ENCODE results near the gene TPH2. TPM values are rescaled to one million over a fixed set of nuclear protein-coding genes. Genes with fewer than 3 reads are reported as not detected.

TPH2 gene
- total RNA-seq, 1 experiment from 2014 or later, result not detected

- in situ Hi-C loops (cut with HindIII; ENCODE audit: low pct_unique_long_range_greater_than_20kb, low sequenced_read_pairs), result no loop called here
- DNase-seq (ENCODE audit: low read depth, low spot score), result no peak
Measured at GRCh38 chr12:72012874-72013273, 74.2 kb downstream of the TPH2 start.

DNA sequence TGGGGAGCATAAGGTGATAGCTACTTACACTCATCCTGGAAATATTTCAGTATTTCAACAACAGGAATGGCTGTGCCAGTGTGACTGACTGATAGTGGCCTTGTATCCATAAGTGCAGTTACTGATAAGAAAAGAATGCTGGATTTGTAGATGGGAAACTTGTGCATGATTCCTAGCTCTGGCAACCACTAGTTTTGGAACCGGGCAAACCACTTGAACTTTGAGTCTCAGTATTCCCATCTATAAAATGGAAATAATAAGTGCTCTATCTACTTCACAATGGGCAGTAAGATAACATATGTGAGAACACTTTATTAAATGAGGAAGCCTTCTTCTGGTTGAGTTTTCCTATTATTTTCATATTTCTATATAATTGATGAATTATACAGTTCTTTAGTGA lies 77.2 kb downstream of the TPH2 start:
- no peak for DNase-seq (ENCODE audit: low read depth, low spot score)
- in situ Hi-C loops (cut with HindIII; ENCODE audit: low pct_unique_long_range_greater_than_20kb, low sequenced_read_pairs), result no loop called here

GRCh38 chr12:72017054-72017651 lies 78.5 kb downstream of the TPH2 start:
- peak; percentile 84 for DNase-seq (ENCODE audit: low read depth, low spot score)
- in situ Hi-C loops (cut with HindIII; ENCODE audit: low pct_unique_long_range_greater_than_20kb, low sequenced_read_pairs), result no loop called here

GRCh38 chr12:72018036-72018435 lies 79.4 kb downstream of the TPH2 start:
- in situ Hi-C loops (cut with HindIII; ENCODE audit: low pct_unique_long_range_greater_than_20kb, low sequenced_read_pairs), result no loop called here

DNA sequence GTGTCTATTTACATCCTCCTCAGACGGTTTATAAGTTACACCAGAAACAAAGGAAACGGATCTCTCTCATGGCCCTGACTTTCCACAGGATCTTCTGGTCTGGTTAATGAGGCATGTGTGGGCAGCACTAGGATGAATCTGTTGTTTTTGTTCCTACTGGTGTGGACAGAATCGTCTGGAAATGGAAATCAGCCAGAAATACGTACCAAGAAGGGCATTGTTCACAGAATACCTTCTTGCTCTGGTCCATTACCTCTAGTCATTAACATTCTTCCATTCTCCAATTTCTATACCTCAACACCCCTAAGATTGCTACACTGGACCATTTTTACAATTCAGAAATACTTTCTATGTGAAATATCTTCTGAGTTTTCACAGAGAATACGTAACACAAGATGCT lies 86.0 kb downstream of the TPH2 start:
- in situ Hi-C loops (cut with HindIII; ENCODE audit: low pct_unique_long_range_greater_than_20kb, low sequenced_read_pairs), result no loop called here
- no peak for DNase-seq (ENCODE audit: low read depth, low spot score)

More at GRCh38 chr12:72018036-72018435, 79.4 kb downstream of the TPH2 start:
- DNase-seq (ENCODE audit: low read depth, low spot score), result no peak

- in situ Hi-C loops (cut with HindIII; ENCODE audit: low pct_unique_long_range_greater_than_20kb, low sequenced_read_pairs), result no loop called here
- no peak for DNase-seq (ENCODE audit: low read depth, low spot score)
Measured at GRCh38 chr12:72025524-72025923, 86.9 kb downstream of the TPH2 start.

GRCh38 chr12:72028966-72029365 lies 90.3 kb downstream of the TPH2 start:
- no peak for DNase-seq (ENCODE audit: low read depth, low spot score)
- in situ Hi-C loops (cut with HindIII; ENCODE audit: low pct_unique_long_range_greater_than_20kb, low sequenced_read_pairs), result no loop called here

DNA sequence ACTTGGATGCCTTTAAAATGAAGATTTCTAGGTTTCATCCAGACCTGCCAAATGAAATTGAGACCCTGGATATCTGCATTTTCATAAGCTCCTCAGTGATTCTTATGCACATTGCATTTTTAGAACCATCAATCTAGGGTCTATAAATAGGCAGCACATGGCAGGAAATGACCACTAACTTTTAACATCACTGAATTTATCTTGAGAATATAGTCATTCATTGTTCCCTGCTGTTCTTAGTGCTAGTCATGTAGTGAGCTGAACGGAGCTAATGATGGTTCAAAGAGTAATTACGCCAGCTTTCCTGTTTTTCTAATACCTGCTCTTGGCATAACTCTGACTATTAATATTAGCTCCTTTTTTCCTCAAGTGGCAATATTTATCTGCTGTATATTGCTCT lies 91.6 kb downstream of the TPH2 start:
- in situ Hi-C loops (cut with HindIII; ENCODE audit: low pct_unique_long_range_greater_than_20kb, low sequenced_read_pairs), result no loop called here
- DNase-seq (ENCODE audit: low read depth, low spot score), result peak; percentile 45

GRCh38 chr12:72031066-72031465 lies 92.4 kb downstream of the TPH2 start:
- in situ Hi-C loops (cut with HindIII; ENCODE audit: low pct_unique_long_range_greater_than_20kb, low sequenced_read_pairs), result no loop called here

DNA sequence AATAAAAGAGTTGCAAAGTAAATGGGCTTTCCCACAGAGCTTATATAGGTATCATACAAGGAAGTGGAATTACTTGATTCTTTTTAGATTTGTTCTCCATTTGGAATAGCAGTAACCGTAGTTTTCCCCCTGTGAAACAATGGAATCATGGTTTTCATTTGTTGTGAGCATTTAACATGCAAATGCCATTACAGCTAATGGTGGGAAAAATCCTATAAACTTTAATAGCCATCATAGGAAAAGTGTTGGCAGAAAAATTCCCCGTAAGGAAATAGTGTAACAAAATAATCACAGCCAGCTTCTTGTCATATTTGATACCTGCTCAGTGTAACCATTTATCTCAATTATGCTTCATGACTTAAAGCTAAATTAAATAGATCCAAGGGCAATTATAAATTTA lies 95.3 kb downstream of the TPH2 start:
- in situ Hi-C loops (cut with HindIII; ENCODE audit: low pct_unique_long_range_greater_than_20kb, low sequenced_read_pairs), result no loop called here
- DNase-seq (ENCODE audit: low read depth, low spot score), result no peak

More at GRCh38 chr12:72031066-72031465, 92.4 kb downstream of the TPH2 start:
- no peak for DNase-seq (ENCODE audit: low read depth, low spot score)

DNA sequence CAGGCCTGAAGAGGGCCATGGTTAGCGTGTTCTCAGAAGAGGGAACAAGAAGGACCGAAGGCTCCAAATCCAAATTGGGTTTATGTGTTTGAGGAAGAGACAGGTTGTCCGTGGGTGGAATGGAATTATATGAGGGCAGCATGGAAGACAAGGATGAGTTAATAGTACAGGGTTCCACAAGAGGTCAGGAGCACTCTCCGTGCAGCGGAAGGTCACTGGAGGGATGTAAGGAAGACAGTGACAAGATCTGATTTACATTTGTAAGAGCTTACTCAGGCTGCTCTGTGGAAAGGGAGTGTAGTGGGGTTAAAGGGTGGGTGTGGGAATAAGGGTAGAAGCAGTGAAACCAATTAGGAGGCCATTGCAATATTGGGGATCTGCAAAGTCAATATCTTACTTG lies 97.0 kb downstream of the TPH2 start:
- in situ Hi-C loops (cut with HindIII; ENCODE audit: low pct_unique_long_range_greater_than_20kb, low sequenced_read_pairs), result no loop called here
- no peak for DNase-seq (ENCODE audit: low read depth, low spot score)

- in situ Hi-C loops (cut with HindIII; ENCODE audit: low pct_unique_long_range_greater_than_20kb, low sequenced_read_pairs), result no loop called here
Measured at GRCh38 chr12:72036393-72036792, 97.7 kb downstream of the TPH2 start.

DNA sequence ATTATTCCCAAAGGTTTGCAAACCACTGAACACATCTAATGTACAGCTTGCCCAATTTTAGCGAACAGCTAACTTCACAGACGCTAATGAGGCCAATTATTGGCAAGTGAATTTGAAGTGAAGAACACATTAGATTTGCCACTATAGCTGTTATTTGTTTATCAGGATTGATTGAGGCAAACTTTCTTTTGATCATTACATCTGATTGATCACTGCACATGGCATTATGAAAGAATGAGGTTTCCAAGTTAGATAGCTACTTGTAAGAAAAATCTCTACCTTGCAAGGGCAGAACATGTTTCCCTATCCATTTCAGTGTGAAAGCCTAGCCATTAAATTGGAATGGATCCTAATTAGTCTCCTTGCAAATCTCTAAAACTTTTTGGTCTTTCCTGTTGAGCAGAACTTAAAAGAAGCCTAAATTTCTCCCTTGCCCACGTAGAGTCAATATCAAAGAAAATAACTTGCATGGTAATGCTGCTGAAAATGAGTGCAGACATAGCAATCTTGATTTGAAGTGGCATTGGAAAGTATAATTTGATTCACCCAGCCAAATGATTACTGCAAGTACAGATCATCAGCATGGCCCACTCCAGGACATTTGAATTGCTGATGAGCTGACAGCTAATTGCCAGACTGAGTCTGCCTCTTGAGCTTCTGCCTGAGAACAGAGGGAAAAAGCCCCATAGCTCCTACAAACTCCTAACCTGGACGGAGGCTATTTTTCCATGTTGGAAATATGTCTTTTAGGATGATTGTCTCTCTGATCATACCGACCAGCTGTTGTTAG lies 98.6 kb downstream of the TPH2 start:
- no peak for DNase-seq (ENCODE audit: low read depth, low spot score)
- in situ Hi-C loops (cut with HindIII; ENCODE audit: low pct_unique_long_range_greater_than_20kb, low sequenced_read_pairs), result no loop called here

More at GRCh38 chr12:72036393-72036792, 97.7 kb downstream of the TPH2 start:
- no peak for DNase-seq (ENCODE audit: low read depth, low spot score)

- DNase-seq (ENCODE audit: low read depth, low spot score), result no peak
- in situ Hi-C loops (cut with HindIII; ENCODE audit: low pct_unique_long_range_greater_than_20kb, low sequenced_read_pairs), result no loop called here
Measured at GRCh38 chr12:72041811-72042210, 103.2 kb downstream of the TPH2 start.

GRCh38 chr12:72053604-72054003 lies 115.0 kb downstream of the TPH2 start:
- in situ Hi-C loops (cut with HindIII; ENCODE audit: low pct_unique_long_range_greater_than_20kb, low sequenced_read_pairs), result no loop called here

GRCh38 chr12:72054511-72054910 lies 115.9 kb downstream of the TPH2 start:
- in situ Hi-C loops (cut with HindIII; ENCODE audit: low pct_unique_long_range_greater_than_20kb, low sequenced_read_pairs), result no loop called here
- no peak for DNase-seq (ENCODE audit: low read depth, low spot score)

More at GRCh38 chr12:72053604-72054003, 115.0 kb downstream of the TPH2 start:
- DNase-seq (ENCODE audit: low read depth, low spot score), result no peak

DNA sequence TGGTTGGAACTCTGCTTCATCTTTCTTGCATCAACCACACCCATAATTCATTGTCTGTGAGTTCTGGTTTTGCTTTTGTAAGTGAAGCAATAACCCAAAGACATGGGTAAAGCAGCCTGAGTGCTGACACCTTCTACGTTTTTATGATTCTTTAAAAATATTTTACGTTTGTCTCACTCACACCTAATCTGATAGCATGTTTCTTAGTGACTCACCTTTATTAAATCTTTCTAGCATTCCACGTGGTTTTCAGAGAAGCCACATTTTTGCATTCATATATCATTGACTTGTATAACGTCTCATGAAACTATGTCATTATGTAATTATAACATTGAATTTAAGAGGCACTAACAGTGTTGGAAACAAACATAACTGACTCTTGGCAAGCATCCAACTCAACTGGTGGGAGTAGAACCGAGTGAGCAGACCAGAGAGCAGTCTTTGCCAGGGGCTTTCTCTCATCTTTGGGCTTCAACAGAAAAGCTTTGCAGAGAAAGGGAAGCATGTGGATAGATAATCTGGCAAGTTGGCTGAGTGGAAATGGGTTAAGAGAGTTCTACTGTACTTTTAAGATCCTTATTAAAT lies 118.8 kb downstream of the TPH2 start:
- no peak for DNase-seq (ENCODE audit: low read depth, low spot score)
- in situ Hi-C loops (cut with HindIII; ENCODE audit: low pct_unique_long_range_greater_than_20kb, low sequenced_read_pairs), result no loop called here

GRCh38 chr12:72063073-72063472 lies 124.4 kb downstream of the TPH2 start:
- in situ Hi-C loops (cut with HindIII; ENCODE audit: low pct_unique_long_range_greater_than_20kb, low sequenced_read_pairs), result no loop called here
- DNase-seq (ENCODE audit: low read depth, low spot score), result no peak

DNA sequence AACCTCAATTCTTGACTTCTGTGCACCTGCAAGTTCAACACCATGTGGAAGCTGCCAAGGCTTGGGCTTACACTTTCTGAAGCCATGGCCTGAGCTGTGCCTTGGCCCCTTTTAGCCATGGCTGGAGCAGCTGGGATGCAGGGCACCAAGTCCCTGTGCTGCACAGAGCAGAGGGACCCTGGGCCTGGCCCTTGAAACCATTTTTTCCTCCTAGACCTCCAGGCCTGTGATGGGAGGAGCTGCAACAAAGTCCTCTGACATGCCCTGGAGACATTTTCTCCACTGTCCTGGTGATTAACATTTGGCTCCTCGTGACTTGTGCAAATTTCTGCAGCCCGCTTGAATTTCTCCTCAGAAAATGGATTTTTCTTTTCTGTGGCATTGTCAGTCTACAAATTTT lies 132.4 kb downstream of the TPH2 start:
- no peak for DNase-seq (ENCODE audit: low read depth, low spot score)
- in situ Hi-C loops (cut with HindIII; ENCODE audit: low pct_unique_long_range_greater_than_20kb, low sequenced_read_pairs), result no loop called here

Data from SK-MEL-5 (cell line).